ENCODE measurements around the gene CELF3.

CELF3 gene

GRCh38 chr1:151729157-151729965, 12.8 kb upstream of the CELF3 start:
- no peak for TF ChIP-seq CTCF (IDR thresholded peaks at IDR 0.05; ENCODE audit: control insufficient read depth, insufficient read depth, low read depth, low read length, missing control alignments)
- no peak for DNase-seq (ENCODE audit: low read depth)
- no peak overlapping the region for H3K4me3 ChIP-seq (ENCODE audit: control insufficient read depth, low read depth, low read length)

GRCh38 chr1:151728151-151729054, 11.8 kb upstream of the CELF3 start:
- peak; percentile 17 for DNase-seq (ENCODE audit: low read depth)
- H3K4me3 ChIP-seq (ENCODE audit: control insufficient read depth, low read depth, low read length), result peak overlapping the region; percentile 9; the same call in 1 of the 2 replicates
- TF ChIP-seq CTCF (IDR thresholded peaks at IDR 0.05; ENCODE audit: control insufficient read depth, insufficient read depth, low read depth, low read length, missing control alignments), result no peak

GRCh38 chr1:151723726-151724370, 7.2 kb upstream of the CELF3 start:
- no peak overlapping the region for H3K4me3 ChIP-seq (ENCODE audit: control insufficient read depth, low read depth, low read length)
- no peak for DNase-seq (ENCODE audit: low read depth)
- TF ChIP-seq CTCF (IDR thresholded peaks at IDR 0.05; ENCODE audit: control insufficient read depth, insufficient read depth, low read depth, low read length, missing control alignments), result no peak

- peak overlapping the region; percentile 45 for H3K4me3 ChIP-seq (ENCODE audit: control insufficient read depth, low read depth, low read length)
- no peak for DNase-seq (ENCODE audit: low read depth)
- no peak for TF ChIP-seq CTCF (IDR thresholded peaks at IDR 0.05; ENCODE audit: control insufficient read depth, insufficient read depth, low read depth, low read length, missing control alignments)
Observed at GRCh38 chr1:151721788-151722510, 5.3 kb upstream of the CELF3 start.

GRCh38 chr1:151720974-151721787, 4.6 kb upstream of the CELF3 start, which contains the start of gene RIIAD1:
TSS of gene RIIAD1 (plus strand) at chr1:151721522. CDS start at chr1:151721537, 15 bp downstream.
- no peak for TF ChIP-seq CTCF (IDR thresholded peaks at IDR 0.05; ENCODE audit: control insufficient read depth, insufficient read depth, low read depth, low read length, missing control alignments)
- DNase-seq (ENCODE audit: low read depth), result no peak
- peak within 1 kb of the TSS; percentile 45 for H3K4me3 ChIP-seq (ENCODE audit: control insufficient read depth, low read depth, low read length)

Data from AG09309 (cell line).